ENCODE data around the gene FYN. TPM values are rescaled to one million over a fixed set of nuclear protein-coding genes. Genes with fewer than 3 reads are reported as not detected.

The FYN gene
- total and polyA plus RNA-seq, 2 of the 13 experiments (the other 11 are each of a cell fraction or from before 2014, with no cell fraction given): 15.5 to 24.6 TPM

DNA sequence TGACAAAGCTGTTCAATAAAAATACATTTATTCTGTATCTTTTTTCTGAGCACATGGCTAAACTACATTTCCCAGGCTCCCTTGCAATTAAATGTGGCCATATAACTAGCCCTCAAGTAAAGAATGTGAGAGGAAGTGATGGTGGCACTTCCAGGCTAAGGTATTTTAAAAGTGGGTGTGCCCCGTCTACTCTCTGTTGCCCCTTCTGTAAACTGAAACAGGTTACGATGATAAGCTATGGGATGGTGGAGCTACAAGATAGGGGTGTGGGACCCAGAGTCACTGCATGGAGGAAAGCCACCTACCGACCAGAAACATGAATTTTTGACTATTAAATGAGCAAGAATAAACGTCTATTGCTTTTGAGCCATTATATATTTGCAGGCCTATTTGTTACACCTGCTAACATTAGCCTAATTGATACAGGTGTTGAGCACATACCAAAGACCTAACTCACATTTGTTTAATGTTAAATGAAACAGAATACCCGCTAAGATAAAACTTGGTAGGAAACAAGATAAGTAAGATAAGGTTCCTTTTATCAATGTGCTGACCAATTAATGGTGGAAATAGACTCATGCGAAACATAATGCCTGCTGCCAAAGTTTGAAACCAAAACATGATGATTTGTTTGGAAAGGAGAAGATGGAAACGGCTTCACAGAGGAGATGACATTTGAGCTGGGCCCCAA, 3.1 kb downstream of the FYN start (continued):
- TF ChIP-seq, protein P1, sequence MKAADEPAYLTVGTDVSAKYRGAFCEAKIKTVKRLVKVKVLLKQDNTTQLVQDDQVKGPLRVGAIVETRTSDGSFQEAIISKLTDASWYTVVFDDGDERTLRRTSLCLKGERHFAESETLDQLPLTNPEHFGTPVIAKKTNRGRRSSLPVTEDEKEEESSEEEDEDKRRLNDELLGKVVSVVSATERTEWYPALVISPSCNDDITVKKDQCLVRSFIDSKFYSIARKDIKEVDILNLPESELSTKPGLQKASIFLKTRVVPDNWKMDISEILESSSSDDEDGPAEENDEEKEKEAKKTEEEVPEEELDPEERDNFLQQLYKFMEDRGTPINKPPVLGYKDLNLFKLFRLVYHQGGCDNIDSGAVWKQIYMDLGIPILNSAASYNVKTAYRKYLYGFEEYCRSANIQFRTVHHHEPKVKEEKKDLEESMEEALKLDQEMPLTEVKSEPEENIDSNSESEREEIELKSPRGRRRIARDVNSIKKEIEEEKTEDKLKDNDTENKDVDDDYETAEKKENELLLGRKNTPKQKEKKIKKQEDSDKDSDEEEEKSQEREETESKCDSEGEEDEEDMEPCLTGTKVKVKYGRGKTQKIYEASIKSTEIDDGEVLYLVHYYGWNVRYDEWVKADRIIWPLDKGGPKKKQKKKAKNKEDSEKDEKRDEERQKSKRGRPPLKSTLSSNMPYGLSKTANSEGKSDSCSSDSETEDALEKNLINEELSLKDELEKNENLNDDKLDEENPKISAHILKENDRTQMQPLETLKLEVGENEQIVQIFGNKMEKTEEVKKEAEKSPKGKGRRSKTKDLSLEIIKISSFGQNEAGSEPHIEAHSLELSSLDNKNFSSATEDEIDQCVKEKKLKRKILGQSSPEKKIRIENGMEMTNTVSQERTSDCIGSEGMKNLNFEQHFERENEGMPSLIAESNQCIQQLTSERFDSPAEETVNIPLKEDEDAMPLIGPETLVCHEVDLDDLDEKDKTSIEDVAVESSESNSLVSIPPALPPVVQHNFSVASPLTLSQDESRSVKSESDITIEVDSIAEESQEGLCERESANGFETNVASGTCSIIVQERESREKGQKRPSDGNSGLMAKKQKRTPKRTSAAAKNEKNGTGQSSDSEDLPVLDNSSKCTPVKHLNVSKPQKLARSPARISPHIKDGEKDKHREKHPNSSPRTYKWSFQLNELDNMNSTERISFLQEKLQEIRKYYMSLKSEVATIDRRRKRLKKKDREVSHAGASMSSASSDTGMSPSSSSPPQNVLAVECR (CRISPR knock-in tag; IDR thresholded peaks at IDR 0.05; ENCODE audit: borderline replicate concordance): peak; percentile 45; the same call in 1 of the 2 replicates
- no peak for TF ChIP-seq MLLT10 (CRISPR knock-in tag; IDR thresholded peaks at IDR 0.05)
- TF ChIP-seq, protein P2, sequence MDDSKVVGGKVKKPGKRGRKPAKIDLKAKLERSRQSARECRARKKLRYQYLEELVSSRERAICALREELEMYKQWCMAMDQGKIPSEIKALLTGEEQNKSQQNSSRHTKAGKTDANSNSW (CRISPR knock-in tag; IDR thresholded peaks at IDR 0.05; ENCODE audit: borderline replicate concordance): no peak
- TF ChIP-seq KLF15 (CRISPR knock-in tag; IDR thresholded peaks at IDR 0.05; ENCODE audit: borderline replicate concordance): no peak
- TF ChIP-seq, protein P3, sequence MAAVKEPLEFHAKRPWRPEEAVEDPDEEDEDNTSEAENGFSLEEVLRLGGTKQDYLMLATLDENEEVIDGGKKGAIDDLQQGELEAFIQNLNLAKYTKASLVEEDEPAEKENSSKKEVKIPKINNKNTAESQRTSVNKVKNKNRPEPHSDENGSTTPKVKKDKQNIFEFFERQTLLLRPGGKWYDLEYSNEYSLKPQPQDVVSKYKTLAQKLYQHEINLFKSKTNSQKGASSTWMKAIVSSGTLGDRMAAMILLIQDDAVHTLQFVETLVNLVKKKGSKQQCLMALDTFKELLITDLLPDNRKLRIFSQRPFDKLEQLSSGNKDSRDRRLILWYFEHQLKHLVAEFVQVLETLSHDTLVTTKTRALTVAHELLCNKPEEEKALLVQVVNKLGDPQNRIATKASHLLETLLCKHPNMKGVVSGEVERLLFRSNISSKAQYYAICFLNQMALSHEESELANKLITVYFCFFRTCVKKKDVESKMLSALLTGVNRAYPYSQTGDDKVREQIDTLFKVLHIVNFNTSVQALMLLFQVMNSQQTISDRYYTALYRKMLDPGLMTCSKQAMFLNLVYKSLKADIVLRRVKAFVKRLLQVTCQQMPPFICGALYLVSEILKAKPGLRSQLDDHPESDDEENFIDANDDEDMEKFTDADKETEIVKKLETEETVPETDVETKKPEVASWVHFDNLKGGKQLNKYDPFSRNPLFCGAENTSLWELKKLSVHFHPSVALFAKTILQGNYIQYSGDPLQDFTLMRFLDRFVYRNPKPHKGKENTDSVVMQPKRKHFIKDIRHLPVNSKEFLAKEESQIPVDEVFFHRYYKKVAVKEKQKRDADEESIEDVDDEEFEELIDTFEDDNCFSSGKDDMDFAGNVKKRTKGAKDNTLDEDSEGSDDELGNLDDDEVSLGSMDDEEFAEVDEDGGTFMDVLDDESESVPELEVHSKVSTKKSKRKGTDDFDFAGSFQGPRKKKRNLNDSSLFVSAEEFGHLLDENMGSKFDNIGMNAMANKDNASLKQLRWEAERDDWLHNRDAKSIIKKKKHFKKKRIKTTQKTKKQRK (IDR thresholded peaks at IDR 0.05; ENCODE audit: low read length): no peak
- TF ChIP-seq XBP1 (CRISPR knock-in tag; IDR thresholded peaks at IDR 0.05): no peak
- TF ChIP-seq ZNF24 (IDR thresholded peaks at IDR 0.05): no peak
- TF ChIP-seq ZKSCAN1 (IDR thresholded peaks at IDR 0.05; ENCODE audit: low read length): no peak
- TF ChIP-seq KLF12 (CRISPR knock-in tag; IDR thresholded peaks at IDR 0.05; ENCODE audit: borderline replicate concordance): no peak
- no peak for TF ChIP-seq SYNCRIP (IDR thresholded peaks at IDR 0.05; ENCODE audit: insufficient read depth, low read depth, low read length)
- no peak for TF ChIP-seq SIN3A (IDR thresholded peaks at IDR 0.05; ENCODE audit: borderline replicate concordance, low read depth, low read length)
- no peak for TF ChIP-seq ATAD3A (CRISPR knock-in tag; IDR thresholded peaks at IDR 0.05)
- TF ChIP-seq FOSL2 (CRISPR knock-in tag; IDR thresholded peaks at IDR 0.05): no peak
- no peak for TF ChIP-seq KLF11 (CRISPR knock-in tag; IDR thresholded peaks at IDR 0.05)
- no peak for TF ChIP-seq PLRG1 (conservative IDR thresholded peaks at IDR 0.05)
- no peak for TF ChIP-seq DMAP1 (CRISPR knock-in tag; IDR thresholded peaks at IDR 0.05)
- TF ChIP-seq, protein P4, sequence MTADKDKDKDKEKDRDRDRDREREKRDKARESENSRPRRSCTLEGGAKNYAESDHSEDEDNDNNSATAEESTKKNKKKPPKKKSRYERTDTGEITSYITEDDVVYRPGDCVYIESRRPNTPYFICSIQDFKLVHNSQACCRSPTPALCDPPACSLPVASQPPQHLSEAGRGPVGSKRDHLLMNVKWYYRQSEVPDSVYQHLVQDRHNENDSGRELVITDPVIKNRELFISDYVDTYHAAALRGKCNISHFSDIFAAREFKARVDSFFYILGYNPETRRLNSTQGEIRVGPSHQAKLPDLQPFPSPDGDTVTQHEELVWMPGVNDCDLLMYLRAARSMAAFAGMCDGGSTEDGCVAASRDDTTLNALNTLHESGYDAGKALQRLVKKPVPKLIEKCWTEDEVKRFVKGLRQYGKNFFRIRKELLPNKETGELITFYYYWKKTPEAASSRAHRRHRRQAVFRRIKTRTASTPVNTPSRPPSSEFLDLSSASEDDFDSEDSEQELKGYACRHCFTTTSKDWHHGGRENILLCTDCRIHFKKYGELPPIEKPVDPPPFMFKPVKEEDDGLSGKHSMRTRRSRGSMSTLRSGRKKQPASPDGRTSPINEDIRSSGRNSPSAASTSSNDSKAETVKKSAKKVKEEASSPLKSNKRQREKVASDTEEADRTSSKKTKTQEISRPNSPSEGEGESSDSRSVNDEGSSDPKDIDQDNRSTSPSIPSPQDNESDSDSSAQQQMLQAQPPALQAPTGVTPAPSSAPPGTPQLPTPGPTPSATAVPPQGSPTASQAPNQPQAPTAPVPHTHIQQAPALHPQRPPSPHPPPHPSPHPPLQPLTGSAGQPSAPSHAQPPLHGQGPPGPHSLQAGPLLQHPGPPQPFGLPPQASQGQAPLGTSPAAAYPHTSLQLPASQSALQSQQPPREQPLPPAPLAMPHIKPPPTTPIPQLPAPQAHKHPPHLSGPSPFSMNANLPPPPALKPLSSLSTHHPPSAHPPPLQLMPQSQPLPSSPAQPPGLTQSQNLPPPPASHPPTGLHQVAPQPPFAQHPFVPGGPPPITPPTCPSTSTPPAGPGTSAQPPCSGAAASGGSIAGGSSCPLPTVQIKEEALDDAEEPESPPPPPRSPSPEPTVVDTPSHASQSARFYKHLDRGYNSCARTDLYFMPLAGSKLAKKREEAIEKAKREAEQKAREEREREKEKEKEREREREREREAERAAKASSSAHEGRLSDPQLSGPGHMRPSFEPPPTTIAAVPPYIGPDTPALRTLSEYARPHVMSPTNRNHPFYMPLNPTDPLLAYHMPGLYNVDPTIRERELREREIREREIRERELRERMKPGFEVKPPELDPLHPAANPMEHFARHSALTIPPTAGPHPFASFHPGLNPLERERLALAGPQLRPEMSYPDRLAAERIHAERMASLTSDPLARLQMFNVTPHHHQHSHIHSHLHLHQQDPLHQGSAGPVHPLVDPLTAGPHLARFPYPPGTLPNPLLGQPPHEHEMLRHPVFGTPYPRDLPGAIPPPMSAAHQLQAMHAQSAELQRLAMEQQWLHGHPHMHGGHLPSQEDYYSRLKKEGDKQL (CRISPR knock-in tag; IDR thresholded peaks at IDR 0.05; ENCODE audit: low read depth): no peak

All from HepG2 (cell line).